HepG2 (cell line): ENCODE results near the gene CISD3. TPM values are rescaled to one million over a fixed set of nuclear protein-coding genes. Genes with fewer than 3 reads are reported as not detected.

ENCODE experiments used
- CENPX ChIP-seq: sonication (generic); formaldehyde crosslinking; IDR thresholded peaks from 2 replicates; pipeline ENCODE4 v1.9.0; 2021; ENCODE audit warnings: mild to moderate bottlenecking, missing genetic modification reagents, moderate library complexity
- GATAD1 ChIP-seq: IDR thresholded peaks from 2 replicates; pipeline ENCODE4 v1.6.1; 2016; ENCODE audit warnings: missing genetic modification reagents, missing compliant biosample characterization
- HIVEP1 ChIP-seq: sonication (generic); formaldehyde crosslinking; IDR thresholded peaks from 2 replicates; pipeline ENCODE4 v1.4.0; 2020; ENCODE audit warnings: mild to moderate bottlenecking, missing genetic modification reagents
- JDP2 ChIP-seq: sonication (generic); formaldehyde crosslinking; IDR thresholded peaks from 2 replicates; pipeline ENCODE4 v1.8.1; 2022; ENCODE audit warnings: missing genetic modification reagents, borderline replicate concordance
- KDM5A ChIP-seq: fragments of 200-600 bp; sonication (generic); IDR thresholded peaks from 2 replicates; pipeline ENCODE4 v1.7.0; 2018; ENCODE audit warnings: antibody characterized with exemption, mild to moderate bottlenecking, low read length, borderline replicate concordance
- POGZ ChIP-seq: sonication (generic); formaldehyde crosslinking; IDR thresholded peaks from 2 replicates; pipeline ENCODE4 v1.4.0; 2020; ENCODE audit warnings: mild to moderate bottlenecking, missing genetic modification reagents
- RAD21 ChIP-seq: fragments of 450-650 bp; formaldehyde crosslinking; IDR thresholded peaks from 2 replicates; pipeline ENCODE4 v1.5.0; 2020; ENCODE audit warnings: mild to moderate bottlenecking
- RXRB ChIP-seq: IDR thresholded peaks from 2 replicates; pipeline ENCODE4 v1.6.1; 2016; ENCODE audit warnings: borderline replicate concordance, missing genetic modification reagents, missing compliant biosample characterization
- SPEN ChIP-seq: sonication (generic); formaldehyde crosslinking; IDR thresholded peaks from 2 replicates; pipeline ENCODE4 v1.5.1; 2020; ENCODE audit warnings: low read depth, mild to moderate bottlenecking, missing genetic modification reagents
- XRCC5 ChIP-seq: fragments of 200-400 bp; formaldehyde crosslinking; optimal IDR thresholded peaks from 2 replicates; pipeline ENCODE3; 2017; ENCODE audit warnings: mild to moderate bottlenecking, low read length
- YEATS4 ChIP-seq: sonication (generic); formaldehyde crosslinking; IDR thresholded peaks from 2 replicates; pipeline ENCODE4 v1.4.0; 2020; ENCODE audit warnings: missing genetic modification reagents, borderline replicate concordance
- ZNF138 ChIP-seq: sonication (generic); formaldehyde crosslinking; IDR thresholded peaks from 2 replicates; pipeline ENCODE4 v1.5.0; 2020; ENCODE audit warnings: mild to moderate bottlenecking, low read depth, missing genetic modification reagents
- ZNF235 ChIP-seq: sonication (generic); formaldehyde crosslinking; IDR thresholded peaks from 2 replicates; pipeline ENCODE4 v1.8.1; 2023; ENCODE audit warnings: mild to moderate bottlenecking, missing genetic modification reagents, borderline replicate concordance
- ZNF501 ChIP-seq: sonication (generic); formaldehyde crosslinking; IDR thresholded peaks from 2 replicates; pipeline ENCODE4 v1.5.1; 2020; ENCODE audit warnings: mild to moderate bottlenecking, moderate library complexity, missing genetic modification reagents
- ZNF619 ChIP-seq: sonication (generic); formaldehyde crosslinking; IDR thresholded peaks from 2 replicates; pipeline ENCODE4 v1.4.0; 2020; ENCODE audit warnings: mild to moderate bottlenecking, missing genetic modification reagents
- ZNF777 ChIP-seq: sonication (generic); formaldehyde crosslinking; IDR thresholded peaks from 2 replicates; pipeline ENCODE4 v1.4.0; 2020; ENCODE audit warnings: missing genetic modification reagents
- polyA plus RNA-seq, 8 experiments: library from polyadenylated mRNA; depleted of rRNA in 3 of 8; stranded (reverse) in 7 of 8; unstranded in 1 of 8; fragments of >200 nt; fragmentation: Illumina TruSeq in 4 of 8; extraction: Trizol in 4 of 8; gene quantifications; 2 replicates each; pipeline versions ENCODE4 v1.2.1 to v1.2.3, GENCODE V29; 2011 to 2016; ENCODE audit warnings: low read depth in 4 of 8, missing spikeins in 1 of 8, mixed read lengths in 1 of 8; ENCODE audit not compliant: insufficient read depth in 1 of 8
- total RNA-seq, 5 experiments: library from RNA; depleted of rRNA; stranded (reverse); fragments of >200 nt; fragmentation: Illumina TruSeq; extraction: Trizol; gene quantifications; 2 replicates each; pipeline ENCODE4 v1.2.3, GENCODE V29; 2016; ENCODE audit warnings: low read depth in 1 of 5
- TF ChIP-seq, protein P1 (sequence below): sonication (generic); formaldehyde crosslinking; IDR thresholded peaks from 2 replicates; pipeline ENCODE4 v1.8.0; 2023; ENCODE audit warnings: mild to moderate bottlenecking, missing genetic modification reagents
- TF ChIP-seq, protein P2 (sequence below): sonication (generic); formaldehyde crosslinking; IDR thresholded peaks from 2 replicates; pipeline ENCODE4 v1.9.0; 2021; ENCODE audit warnings: missing genetic modification reagents, borderline replicate concordance
- TF ChIP-seq, protein P3 (sequence below): sonication (generic); formaldehyde crosslinking; IDR thresholded peaks from 2 replicates; pipeline ENCODE4 v1.5.0; 2020; ENCODE audit warnings: mild to moderate bottlenecking, missing genetic modification reagents
- TF ChIP-seq, protein P4 (sequence below): sonication (generic); formaldehyde crosslinking; IDR thresholded peaks from 2 replicates; pipeline ENCODE4 v1.4.0; 2020; ENCODE audit warnings: missing genetic modification reagents
- TF ChIP-seq, protein P5 (sequence below): sonication (generic); formaldehyde crosslinking; IDR thresholded peaks from 2 replicates; pipeline ENCODE4 v1.5.0; 2020; ENCODE audit warnings: missing genetic modification reagents

Gene CISD3
- total and polyA plus RNA-seq, 2 of the 13 experiments (the other 11 are each of a cell fraction or from before 2014, with no cell fraction given) = 30.0 to 34.1 TPM

DNA sequence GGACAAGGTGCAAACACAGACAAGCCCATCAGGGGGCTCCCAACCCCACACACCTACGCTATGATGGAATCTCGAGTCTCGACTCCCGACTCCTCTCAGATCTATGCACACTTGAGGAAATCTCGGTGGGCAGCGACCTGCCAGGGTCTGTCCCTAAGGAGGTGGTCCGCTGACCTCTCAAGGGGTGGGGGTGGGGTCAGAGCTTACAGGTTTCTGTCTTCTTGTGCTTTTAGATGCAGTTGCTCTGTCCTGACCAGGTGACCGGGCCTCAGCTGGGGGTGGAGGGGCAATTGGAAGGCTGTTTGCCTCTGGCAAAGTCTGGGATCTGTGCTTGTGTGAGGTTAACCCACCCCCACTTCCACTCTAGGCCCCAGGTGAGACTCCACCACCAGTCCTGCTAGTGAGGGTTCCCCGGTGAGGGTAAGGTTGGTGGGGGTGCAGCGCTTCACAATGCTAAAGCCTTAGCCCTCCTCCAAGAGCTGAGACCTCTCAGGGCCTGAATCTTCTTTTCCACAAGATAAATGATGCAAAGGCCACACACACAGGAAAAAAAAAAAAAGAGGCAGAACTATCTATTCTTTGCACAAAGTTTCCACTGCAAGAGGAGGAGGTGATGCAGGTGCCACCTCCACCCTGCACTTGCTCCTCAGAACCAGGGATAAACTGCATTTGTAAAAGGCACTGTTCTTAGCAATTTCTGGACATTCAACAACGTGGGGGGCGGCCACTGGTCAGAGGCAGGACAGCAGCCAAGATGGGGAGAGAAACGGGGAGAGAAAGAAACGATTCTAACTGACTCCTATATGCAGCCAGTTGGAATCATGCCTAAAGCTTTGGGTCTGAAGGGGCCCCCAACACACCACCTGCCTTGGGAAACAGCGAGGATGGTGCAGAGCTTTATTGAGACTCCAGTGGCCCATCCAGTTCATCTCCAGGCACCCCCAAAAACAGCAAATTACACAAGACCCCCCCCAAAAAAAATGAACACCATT is 4.1 kb downstream of the CISD3 start (continued):
- TF ChIP-seq, protein P1, sequence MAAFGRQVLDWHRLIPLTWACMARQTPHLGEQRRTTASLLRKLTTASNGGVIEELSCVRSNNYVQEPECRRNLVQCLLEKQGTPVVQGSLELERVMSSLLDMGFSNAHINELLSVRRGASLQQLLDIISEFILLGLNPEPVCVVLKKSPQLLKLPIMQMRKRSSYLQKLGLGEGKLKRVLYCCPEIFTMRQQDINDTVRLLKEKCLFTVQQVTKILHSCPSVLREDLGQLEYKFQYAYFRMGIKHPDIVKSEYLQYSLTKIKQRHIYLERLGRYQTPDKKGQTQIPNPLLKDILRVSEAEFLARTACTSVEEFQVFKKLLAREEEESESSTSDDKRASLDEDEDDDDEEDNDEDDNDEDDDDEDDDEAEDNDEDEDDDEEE = 0 out of 2 replicates have a peak, but pooled peaks have one; percentile 41
- TF ChIP-seq, protein P2, sequence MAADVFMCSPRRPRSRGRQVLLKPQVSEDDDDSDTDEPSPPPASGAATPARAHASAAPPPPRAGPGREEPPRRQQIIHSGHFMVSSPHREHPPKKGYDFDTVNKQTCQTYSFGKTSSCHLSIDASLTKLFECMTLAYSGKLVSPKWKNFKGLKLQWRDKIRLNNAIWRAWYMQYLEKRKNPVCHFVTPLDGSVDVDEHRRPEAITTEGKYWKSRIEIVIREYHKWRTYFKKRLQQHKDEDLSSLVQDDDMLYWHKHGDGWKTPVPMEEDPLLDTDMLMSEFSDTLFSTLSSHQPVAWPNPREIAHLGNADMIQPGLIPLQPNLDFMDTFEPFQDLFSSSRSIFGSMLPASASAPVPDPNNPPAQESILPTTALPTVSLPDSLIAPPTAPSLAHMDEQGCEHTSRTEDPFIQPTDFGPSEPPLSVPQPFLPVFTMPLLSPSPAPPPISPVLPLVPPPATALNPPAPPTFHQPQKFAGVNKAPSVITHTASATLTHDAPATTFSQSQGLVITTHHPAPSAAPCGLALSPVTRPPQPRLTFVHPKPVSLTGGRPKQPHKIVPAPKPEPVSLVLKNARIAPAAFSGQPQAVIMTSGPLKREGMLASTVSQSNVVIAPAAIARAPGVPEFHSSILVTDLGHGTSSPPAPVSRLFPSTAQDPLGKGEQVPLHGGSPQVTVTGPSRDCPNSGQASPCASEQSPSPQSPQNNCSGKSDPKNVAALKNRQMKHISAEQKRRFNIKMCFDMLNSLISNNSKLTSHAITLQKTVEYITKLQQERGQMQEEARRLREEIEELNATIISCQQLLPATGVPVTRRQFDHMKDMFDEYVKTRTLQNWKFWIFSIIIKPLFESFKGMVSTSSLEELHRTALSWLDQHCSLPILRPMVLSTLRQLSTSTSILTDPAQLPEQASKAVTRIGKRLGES = no peak
- TF ChIP-seq YEATS4 (CRISPR knock-in tag) = no peak
- peak; percentile 57; the same call in 1 of the 2 replicates for TF ChIP-seq POGZ (CRISPR knock-in tag)
- TF ChIP-seq ZNF777 (CRISPR knock-in tag) = 0 out of 2 replicates have a peak, but pooled peaks have one; percentile 40
- TF ChIP-seq ZNF619 = no peak
- no peak for TF ChIP-seq ZNF138 (CRISPR knock-in tag)
- peak; percentile 84 for TF ChIP-seq XRCC5
- TF ChIP-seq, protein P3, sequence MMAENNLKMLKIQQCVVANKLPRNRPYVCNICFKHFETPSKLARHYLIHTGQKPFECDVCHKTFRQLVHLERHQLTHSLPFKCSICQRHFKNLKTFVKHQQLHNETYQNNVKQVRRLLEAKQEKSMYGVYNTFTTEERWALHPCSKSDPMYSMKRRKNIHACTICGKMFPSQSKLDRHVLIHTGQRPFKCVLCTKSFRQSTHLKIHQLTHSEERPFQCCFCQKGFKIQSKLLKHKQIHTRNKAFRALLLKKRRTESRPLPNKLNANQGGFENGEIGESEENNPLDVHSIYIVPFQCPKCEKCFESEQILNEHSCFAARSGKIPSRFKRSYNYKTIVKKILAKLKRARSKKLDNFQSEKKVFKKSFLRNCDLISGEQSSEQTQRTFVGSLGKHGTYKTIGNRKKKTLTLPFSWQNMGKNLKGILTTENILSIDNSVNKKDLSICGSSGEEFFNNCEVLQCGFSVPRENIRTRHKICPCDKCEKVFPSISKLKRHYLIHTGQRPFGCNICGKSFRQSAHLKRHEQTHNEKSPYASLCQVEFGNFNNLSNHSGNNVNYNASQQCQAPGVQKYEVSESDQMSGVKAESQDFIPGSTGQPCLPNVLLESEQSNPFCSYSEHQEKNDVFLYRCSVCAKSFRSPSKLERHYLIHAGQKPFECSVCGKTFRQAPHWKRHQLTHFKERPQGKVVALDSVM (CRISPR knock-in tag) = no peak
- no peak for TF ChIP-seq JDP2 (CRISPR knock-in tag)
- no peak for TF ChIP-seq CENPX (CRISPR knock-in tag)
- TF ChIP-seq ZNF235 (CRISPR knock-in tag) = no peak
- TF ChIP-seq SPEN (CRISPR knock-in tag) = 0 out of 2 replicates have a peak, but pooled peaks have one; percentile 26
- no peak for TF ChIP-seq RXRB (CRISPR knock-in tag)
- TF ChIP-seq RAD21 = peak; percentile 55
- TF ChIP-seq ZNF501 (CRISPR knock-in tag) = peak; percentile 46; the same call in 1 of the 2 replicates
- TF ChIP-seq, protein P4, sequence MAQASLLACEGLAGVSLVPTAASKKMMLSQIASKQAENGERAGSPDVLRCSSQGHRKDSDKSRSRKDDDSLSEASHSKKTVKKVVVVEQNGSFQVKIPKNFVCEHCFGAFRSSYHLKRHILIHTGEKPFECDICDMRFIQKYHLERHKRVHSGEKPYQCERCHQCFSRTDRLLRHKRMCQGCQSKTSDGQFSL = 0 out of 2 replicates have a peak, but pooled peaks have one; percentile 0
- TF ChIP-seq, protein P5, sequence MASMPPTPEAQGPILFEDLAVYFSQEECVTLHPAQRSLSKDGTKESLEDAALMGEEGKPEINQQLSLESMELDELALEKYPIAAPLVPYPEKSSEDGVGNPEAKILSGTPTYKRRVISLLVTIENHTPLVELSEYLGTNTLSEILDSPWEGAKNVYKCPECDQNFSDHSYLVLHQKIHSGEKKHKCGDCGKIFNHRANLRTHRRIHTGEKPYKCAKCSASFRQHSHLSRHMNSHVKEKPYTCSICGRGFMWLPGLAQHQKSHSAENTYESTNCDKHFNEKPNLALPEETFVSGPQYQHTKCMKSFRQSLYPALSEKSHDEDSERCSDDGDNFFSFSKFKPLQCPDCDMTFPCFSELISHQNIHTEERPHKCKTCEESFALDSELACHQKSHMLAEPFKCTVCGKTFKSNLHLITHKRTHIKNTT (CRISPR knock-in tag) = no peak
- 0 out of 2 replicates have a peak, but pooled peaks have one; percentile 29 for TF ChIP-seq GATAD1 (CRISPR knock-in tag)
- TF ChIP-seq HIVEP1 (CRISPR knock-in tag) = no peak
- 0 out of 2 replicates have a peak, but pooled peaks have one; percentile 15 for TF ChIP-seq KDM5A
